22Rv1 (cell line): ENCODE results near the gene TNNI3K.

Experiments used
- ZFX ChIP-seq: fragments of 450-650 bp; IDR thresholded peaks from 2 replicates; pipeline ENCODE4 v1.6.1; 2017; ENCODE audit warnings: antibody characterized with exemption, borderline replicate concordance
- TF ChIP-seq, protein P1 (sequence below): fragments of 450-650 bp; IDR thresholded peaks from 2 replicates; pipeline ENCODE4 v1.5.1; 2017; ENCODE audit warnings: mild to moderate bottlenecking

DNA sequence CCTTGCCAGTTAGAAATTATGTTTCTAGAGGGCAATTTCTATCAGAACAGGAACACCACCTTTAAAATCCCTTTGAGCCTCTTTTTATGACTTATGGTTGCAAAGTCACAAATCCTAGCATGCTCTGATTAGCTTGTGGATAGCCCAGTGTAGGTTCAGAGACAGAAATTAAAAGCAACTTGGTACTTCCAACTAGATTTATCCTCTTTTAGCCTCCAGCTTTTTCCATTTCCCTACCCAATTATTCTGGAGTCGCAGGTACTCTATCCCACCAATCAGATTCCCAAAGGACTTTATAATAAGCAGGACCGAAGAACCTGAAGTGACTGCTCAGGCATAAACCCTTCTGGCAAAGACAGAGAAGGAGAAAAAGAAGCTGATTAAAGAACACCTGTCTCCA, 310.6 kb downstream of the TNNI3K start:
- TF ChIP-seq, protein P1, sequence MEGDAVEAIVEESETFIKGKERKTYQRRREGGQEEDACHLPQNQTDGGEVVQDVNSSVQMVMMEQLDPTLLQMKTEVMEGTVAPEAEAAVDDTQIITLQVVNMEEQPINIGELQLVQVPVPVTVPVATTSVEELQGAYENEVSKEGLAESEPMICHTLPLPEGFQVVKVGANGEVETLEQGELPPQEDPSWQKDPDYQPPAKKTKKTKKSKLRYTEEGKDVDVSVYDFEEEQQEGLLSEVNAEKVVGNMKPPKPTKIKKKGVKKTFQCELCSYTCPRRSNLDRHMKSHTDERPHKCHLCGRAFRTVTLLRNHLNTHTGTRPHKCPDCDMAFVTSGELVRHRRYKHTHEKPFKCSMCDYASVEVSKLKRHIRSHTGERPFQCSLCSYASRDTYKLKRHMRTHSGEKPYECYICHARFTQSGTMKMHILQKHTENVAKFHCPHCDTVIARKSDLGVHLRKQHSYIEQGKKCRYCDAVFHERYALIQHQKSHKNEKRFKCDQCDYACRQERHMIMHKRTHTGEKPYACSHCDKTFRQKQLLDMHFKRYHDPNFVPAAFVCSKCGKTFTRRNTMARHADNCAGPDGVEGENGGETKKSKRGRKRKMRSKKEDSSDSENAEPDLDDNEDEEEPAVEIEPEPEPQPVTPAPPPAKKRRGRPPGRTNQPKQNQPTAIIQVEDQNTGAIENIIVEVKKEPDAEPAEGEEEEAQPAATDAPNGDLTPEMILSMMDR: no peak
- no peak for TF ChIP-seq ZFX
